K562 (cell line): ENCODE data around the gene PRRC2A. TPM values are rescaled to one million over a fixed set of nuclear protein-coding genes. Genes with fewer than 3 reads are reported as not detected.

Experiments used
- ESRRB ChIP-seq: fragments of 250-450 bp; sonication (Bioruptor Pico); IDR thresholded peaks from 2 replicates; pipeline ENCODE4 v1.5.0; 2020; ENCODE audit warnings: mild to moderate bottlenecking, moderate library complexity, borderline replicate concordance
- FIP1L1 ChIP-seq: fragments of 200-400 bp; formaldehyde crosslinking; IDR thresholded peaks from 2 replicates; pipeline ENCODE4 v1.6.1; 2018; ENCODE audit warnings: mild to moderate bottlenecking, low read depth, low read length; ENCODE audit not compliant: poor library complexity, severe bottlenecking
- IFI16 ChIP-seq: fragments of 250-450 bp; sonication (Bioruptor Pico); IDR thresholded peaks from 2 replicates; pipeline ENCODE4 v2.1.2; 2022; ENCODE audit warnings: mild to moderate bottlenecking, inconsistent platforms
- IRF2 ChIP-seq: sonication (generic); formaldehyde crosslinking; IDR thresholded peaks from 2 replicates; pipeline ENCODE4 v1.8.1; 2022; ENCODE audit warnings: mild to moderate bottlenecking, missing genetic modification reagents
- NONO ChIP-seq, 2 experiments: fragments of 200-400 bp in 1 of 2; fragments of 450-650 bp in 1 of 2; formaldehyde crosslinking in 1 of 2; IDR thresholded peaks; 2 replicates each; pipeline ENCODE4 v1.6.1; 2017; ENCODE audit warnings: low read depth in 2 of 2, mild to moderate bottlenecking in 2 of 2, moderate library complexity in 2 of 2, low read length in 1 of 2
- NRF1 ChIP-seq, 2 experiments: fragments of 450-650 bp; IDR thresholded peaks in 1 of 2; conservative IDR thresholded peaks in 1 of 2; 2 replicates each; pipeline ENCODE4 v1.6.1; 2014; ENCODE audit warnings: mild to moderate bottlenecking in 2 of 2
- RAD51 ChIP-seq: fragments of 450-650 bp; IDR thresholded peaks from 2 replicates; pipeline ENCODE4 v1.7.1; 2016; ENCODE audit warnings: low read depth, mild to moderate bottlenecking, borderline replicate concordance
- RB1 ChIP-seq: fragments of 450-650 bp; IDR thresholded peaks from 2 replicates; pipeline ENCODE4 v1.6.1; 2017; ENCODE audit warnings: low read depth, mild to moderate bottlenecking
- RBM17 ChIP-seq: fragments of 200-400 bp; formaldehyde crosslinking; IDR thresholded peaks from 2 replicates; pipeline ENCODE4 v1.6.1; 2017; ENCODE audit warnings: low read depth, mild to moderate bottlenecking, low read length, borderline replicate concordance
- STAG1 ChIP-seq: sonication (generic); formaldehyde crosslinking; IDR thresholded peaks from 2 replicates; pipeline ENCODE4 v1.5.0; 2020; ENCODE audit warnings: missing genetic modification reagents, borderline replicate concordance
- ZFP36 ChIP-seq: fragments of 150-350 bp; IDR thresholded peaks from 2 replicates; pipeline ENCODE4 v1.6.1; 2018; ENCODE audit warnings: low read length, low read depth; ENCODE audit not compliant: partially characterized antibody
- ZNF316 ChIP-seq: fragments of 450-650 bp; IDR thresholded peaks from 2 replicates; pipeline ENCODE4 v1.6.1; 2016
- polyA plus RNA-seq, 8 experiments: library from polyadenylated mRNA; depleted of rRNA in 4 of 8; stranded (reverse) in 5 of 8; unstranded in 3 of 8; fragments of >200 nt; fragmentation: Nextera tagmentation in 2 of 8; fragmentation: Illumina TruSeq in 1 of 8; extraction: Ambion mirVana in 2 of 8; extraction: Trizol in 1 of 8; gene quantifications; 2 replicates each; pipeline versions ENCODE4 v1.2.1 to v1.2.3, GENCODE V29; 2011 to 2014; ENCODE audit warnings: inconsistent platforms in 1 of 8, missing spikeins in 1 of 8
- total RNA-seq, 7 experiments: library from RNA; depleted of rRNA in 6 of 7; stranded (reverse); fragments of >200 nt in 6 of 7; fragmentation: Illumina TruSeq in 2 of 7; extraction: Trizol in 2 of 7; gene quantifications; 2 replicates each; pipeline versions ENCODE4 v1.2.1 to v1.2.3, GENCODE V29; 2011 to 2021; ENCODE audit warnings: low replicate concordance in 1 of 7
- TF ChIP-seq, protein P1 (sequence below): fragments of 450-650 bp; IDR thresholded peaks from 2 replicates; pipeline ENCODE4 v1.6.1; 2017; ENCODE audit warnings: antibody characterized with exemption, mild to moderate bottlenecking
- TF ChIP-seq, protein P2 (sequence below), 2 experiments: IDR thresholded peaks in 1 of 2; conservative IDR thresholded peaks in 1 of 2; 2 replicates each; pipeline ENCODE4 v1.6.1; 2016; ENCODE audit warnings: low read depth in 2 of 2, mild to moderate bottlenecking in 1 of 2, missing compliant biosample characterization in 1 of 2, missing genetic modification characterization in 1 of 2, moderate library complexity in 1 of 2
- TF ChIP-seq, protein P3 (sequence below): IDR thresholded peaks from 3 replicates; pipeline ENCODE4 v1.6.1; 2011; ENCODE audit warnings: borderline replicate concordance, mild to moderate bottlenecking, moderate library complexity; ENCODE audit not compliant: insufficient read length; ENCODE audit errors: extremely low read depth
- TF ChIP-seq, protein P4 (sequence below): fragments of 200-800 bp; sonication (Bioruptor generic); IDR thresholded peaks from 2 replicates; pipeline ENCODE4 v1.6.1; 2017; ENCODE audit warnings: missing genetic modification characterization, missing compliant biosample characterization

PRRC2A gene
- total and polyA plus RNA-seq, 9 of the 15 experiments (the other 6 are each of a cell fraction or from before 2014, with no cell fraction given): 1.0 to 332 (median 63.0) TPM

DNA sequence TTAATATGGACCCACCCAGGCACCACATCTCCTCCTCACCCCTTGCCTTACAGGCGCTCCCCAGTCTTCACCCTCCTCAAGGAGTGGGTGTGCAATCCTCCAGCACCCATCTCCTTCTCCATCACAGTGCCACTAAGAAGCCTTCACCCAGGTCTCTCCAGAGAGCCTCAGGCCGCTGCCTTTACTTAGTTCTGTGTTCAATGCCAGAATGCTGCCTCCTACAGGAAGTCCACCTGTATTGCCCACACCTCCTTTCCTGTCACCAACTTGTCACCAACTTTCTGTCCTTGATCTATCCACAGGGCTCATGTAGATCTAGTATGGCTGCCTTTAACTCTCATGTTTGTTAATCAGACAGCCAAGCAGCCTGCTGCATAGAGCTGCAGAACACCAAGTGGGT is 35.0 kb upstream of the PRRC2A start (continued):
- TF ChIP-seq, protein P1, sequence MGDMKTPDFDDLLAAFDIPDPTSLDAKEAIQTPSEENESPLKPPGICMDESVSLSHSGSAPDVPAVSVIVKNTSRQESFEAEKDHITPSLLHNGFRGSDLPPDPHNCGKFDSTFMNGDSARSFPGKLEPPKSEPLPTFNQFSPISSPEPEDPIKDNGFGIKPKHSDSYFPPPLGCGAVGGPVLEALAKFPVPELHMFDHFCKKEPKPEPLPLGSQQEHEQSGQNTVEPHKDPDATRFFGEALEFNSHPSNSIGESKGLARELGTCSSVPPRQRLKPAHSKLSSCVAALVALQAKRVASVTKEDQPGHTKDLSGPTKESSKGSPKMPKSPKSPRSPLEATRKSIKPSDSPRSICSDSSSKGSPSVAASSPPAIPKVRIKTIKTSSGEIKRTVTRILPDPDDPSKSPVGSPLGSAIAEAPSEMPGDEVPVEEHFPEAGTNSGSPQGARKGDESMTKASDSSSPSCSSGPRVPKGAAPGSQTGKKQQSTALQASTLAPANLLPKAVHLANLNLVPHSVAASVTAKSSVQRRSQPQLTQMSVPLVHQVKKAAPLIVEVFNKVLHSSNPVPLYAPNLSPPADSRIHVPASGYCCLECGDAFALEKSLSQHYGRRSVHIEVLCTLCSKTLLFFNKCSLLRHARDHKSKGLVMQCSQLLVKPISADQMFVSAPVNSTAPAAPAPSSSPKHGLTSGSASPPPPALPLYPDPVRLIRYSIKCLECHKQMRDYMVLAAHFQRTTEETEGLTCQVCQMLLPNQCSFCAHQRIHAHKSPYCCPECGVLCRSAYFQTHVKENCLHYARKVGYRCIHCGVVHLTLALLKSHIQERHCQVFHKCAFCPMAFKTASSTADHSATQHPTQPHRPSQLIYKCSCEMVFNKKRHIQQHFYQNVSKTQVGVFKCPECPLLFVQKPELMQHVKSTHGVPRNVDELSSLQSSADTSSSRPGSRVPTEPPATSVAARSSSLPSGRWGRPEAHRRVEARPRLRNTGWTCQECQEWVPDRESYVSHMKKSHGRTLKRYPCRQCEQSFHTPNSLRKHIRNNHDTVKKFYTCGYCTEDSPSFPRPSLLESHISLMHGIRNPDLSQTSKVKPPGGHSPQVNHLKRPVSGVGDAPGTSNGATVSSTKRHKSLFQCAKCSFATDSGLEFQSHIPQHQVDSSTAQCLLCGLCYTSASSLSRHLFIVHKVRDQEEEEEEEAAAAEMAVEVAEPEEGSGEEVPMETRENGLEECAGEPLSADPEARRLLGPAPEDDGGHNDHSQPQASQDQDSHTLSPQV: no peak
- no peak for TF ChIP-seq NONO (IDR thresholded peaks at IDR 0.05; ENCODE audit: low read depth in 2 of 2, low read length in 1 of 2)
- TF ChIP-seq, protein P2, sequence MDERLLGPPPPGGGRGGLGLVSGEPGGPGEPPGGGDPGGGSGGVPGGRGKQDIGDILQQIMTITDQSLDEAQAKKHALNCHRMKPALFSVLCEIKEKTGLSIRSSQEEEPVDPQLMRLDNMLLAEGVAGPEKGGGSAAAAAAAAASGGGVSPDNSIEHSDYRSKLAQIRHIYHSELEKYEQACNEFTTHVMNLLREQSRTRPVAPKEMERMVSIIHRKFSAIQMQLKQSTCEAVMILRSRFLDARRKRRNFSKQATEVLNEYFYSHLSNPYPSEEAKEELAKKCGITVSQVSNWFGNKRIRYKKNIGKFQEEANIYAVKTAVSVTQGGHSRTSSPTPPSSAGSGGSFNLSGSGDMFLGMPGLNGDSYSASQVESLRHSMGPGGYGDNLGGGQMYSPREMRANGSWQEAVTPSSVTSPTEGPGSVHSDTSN (CRISPR knock-in tag; IDR thresholded peaks at IDR 0.05; ENCODE audit: low read depth): no peak
- TF ChIP-seq, protein P2 (tag; conservative IDR thresholded peaks at IDR 0.05; ENCODE audit: low read depth): 0 out of 2 replicates have a peak, but pooled peaks have one; percentile 7
- TF ChIP-seq IFI16 (CRISPR knock-in tag): no peak
- no peak for TF ChIP-seq STAG1 (CRISPR knock-in tag)
- TF ChIP-seq ESRRB (CRISPR knock-in tag): no peak
- no peak for TF ChIP-seq RB1
- TF ChIP-seq RBM17: no peak
- TF ChIP-seq, protein P3, sequence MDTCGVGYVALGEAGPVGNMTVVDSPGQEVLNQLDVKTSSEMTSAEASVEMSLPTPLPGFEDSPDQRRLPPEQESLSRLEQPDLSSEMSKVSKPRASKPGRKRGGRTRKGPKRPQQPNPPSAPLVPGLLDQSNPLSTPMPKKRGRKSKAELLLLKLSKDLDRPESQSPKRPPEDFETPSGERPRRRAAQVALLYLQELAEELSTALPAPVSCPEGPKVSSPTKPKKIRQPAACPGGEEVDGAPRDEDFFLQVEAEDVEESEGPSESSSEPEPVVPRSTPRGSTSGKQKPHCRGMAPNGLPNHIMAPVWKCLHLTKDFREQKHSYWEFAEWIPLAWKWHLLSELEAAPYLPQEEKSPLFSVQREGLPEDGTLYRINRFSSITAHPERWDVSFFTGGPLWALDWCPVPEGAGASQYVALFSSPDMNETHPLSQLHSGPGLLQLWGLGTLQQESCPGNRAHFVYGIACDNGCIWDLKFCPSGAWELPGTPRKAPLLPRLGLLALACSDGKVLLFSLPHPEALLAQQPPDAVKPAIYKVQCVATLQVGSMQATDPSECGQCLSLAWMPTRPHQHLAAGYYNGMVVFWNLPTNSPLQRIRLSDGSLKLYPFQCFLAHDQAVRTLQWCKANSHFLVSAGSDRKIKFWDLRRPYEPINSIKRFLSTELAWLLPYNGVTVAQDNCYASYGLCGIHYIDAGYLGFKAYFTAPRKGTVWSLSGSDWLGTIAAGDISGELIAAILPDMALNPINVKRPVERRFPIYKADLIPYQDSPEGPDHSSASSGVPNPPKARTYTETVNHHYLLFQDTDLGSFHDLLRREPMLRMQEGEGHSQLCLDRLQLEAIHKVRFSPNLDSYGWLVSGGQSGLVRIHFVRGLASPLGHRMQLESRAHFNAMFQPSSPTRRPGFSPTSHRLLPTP: peak; percentile 77
- no peak for TF ChIP-seq FIP1L1
- TF ChIP-seq ZFP36: peak; percentile 100
- TF ChIP-seq NRF1 (conservative IDR thresholded peaks at IDR 0.05 in 1 of 2, IDR thresholded peaks at IDR 0.05 in 1 of 2): no peak
- no peak for TF ChIP-seq RAD51
- TF ChIP-seq, protein P4, sequence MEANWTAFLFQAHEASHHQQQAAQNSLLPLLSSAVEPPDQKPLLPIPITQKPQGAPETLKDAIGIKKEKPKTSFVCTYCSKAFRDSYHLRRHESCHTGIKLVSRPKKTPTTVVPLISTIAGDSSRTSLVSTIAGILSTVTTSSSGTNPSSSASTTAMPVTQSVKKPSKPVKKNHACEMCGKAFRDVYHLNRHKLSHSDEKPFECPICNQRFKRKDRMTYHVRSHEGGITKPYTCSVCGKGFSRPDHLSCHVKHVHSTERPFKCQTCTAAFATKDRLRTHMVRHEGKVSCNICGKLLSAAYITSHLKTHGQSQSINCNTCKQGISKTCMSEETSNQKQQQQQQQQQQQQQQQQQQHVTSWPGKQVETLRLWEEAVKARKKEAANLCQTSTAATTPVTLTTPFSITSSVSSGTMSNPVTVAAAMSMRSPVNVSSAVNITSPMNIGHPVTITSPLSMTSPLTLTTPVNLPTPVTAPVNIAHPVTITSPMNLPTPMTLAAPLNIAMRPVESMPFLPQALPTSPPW: no peak
- TF ChIP-seq ZNF316: no peak
- TF ChIP-seq IRF2 (CRISPR knock-in tag): no peak
